Neural progenitor cell (in vitro differentiated cells): ENCODE results near the gene MUC7. TPM values are rescaled to one million over a fixed set of nuclear protein-coding genes. Genes with fewer than 3 reads are reported as not detected.

Experiments
- DNase-seq: peaks from one replicate; pipeline ENCODE4 v3.0.0-alpha.2; 2016; ENCODE audit warnings: low spot score
- H2AFZ ChIP-seq: fragments of 200-600 bp; sonication (generic); replicated peaks from 2 replicates; pipeline ENCODE4 v1.6.1; 2016; ENCODE audit warnings: antibody characterized with exemption
- H3F3A ChIP-seq: fragments of 200-600 bp; sonication (generic); 2 replicates; pipeline ENCODE4 v1.6.1; 2016; ENCODE audit warnings: antibody characterized with exemption, low read depth
- H3K27ac ChIP-seq: fragments of 200-600 bp; sonication (generic); 2 replicates; pipeline ENCODE4 v1.5.1; 2016; ENCODE audit warnings: mild to moderate bottlenecking
- H3K27me3 ChIP-seq: fragments of 200-600 bp; sonication (generic); 2 replicates; pipeline ENCODE4 v1.6.1; 2016; ENCODE audit warnings: mild to moderate bottlenecking, moderate library complexity
- H3K36me3 ChIP-seq: fragments of 200-600 bp; sonication (generic); 2 replicates; pipeline ENCODE4 v1.5.1; 2016
- H3K4me1 ChIP-seq: fragments of 200-600 bp; sonication (generic); 2 replicates; pipeline ENCODE4 v1.6.1; 2016; ENCODE audit warnings: mixed run types
- H3K4me2 ChIP-seq: fragments of 200-600 bp; sonication (generic); 2 replicates; pipeline ENCODE4 v1.6.1; 2016
- H3K4me3 ChIP-seq: fragments of 200-600 bp; sonication (generic); 2 replicates; pipeline ENCODE4 v1.5.1; 2016
- H3K79me2 ChIP-seq: fragments of 200-600 bp; sonication (generic); 2 replicates; pipeline ENCODE4 v1.6.1; 2016; ENCODE audit warnings: low read depth
- H3K9ac ChIP-seq: fragments of 200-600 bp; sonication (generic); 2 replicates; pipeline ENCODE4 v1.6.1; 2016
- H3K9me3 ChIP-seq: fragments of 200-600 bp; sonication (generic); 2 replicates; pipeline ENCODE4 v1.5.1; 2016; ENCODE audit warnings: low read depth
- H4K20me1 ChIP-seq: fragments of 200-600 bp; sonication (generic); 2 replicates; pipeline ENCODE4 v1.6.1; 2016; ENCODE audit warnings: low read depth
- H3K27ac Mint-ChIP-seq: 3 replicates; pipeline ENCODE4 v1.8.0; 2021; ENCODE audit warnings: mixed read lengths
- H3K27me3 Mint-ChIP-seq: 2 replicates; pipeline ENCODE4 v1.8.0; 2022; ENCODE audit warnings: low read depth, mild to moderate bottlenecking, inconsistent platforms, moderate library complexity, mixed read lengths; ENCODE audit not compliant: insufficient read depth
- H3K36me3 Mint-ChIP-seq: 3 replicates; pipeline ENCODE4 v1.8.0; 2021; ENCODE audit warnings: mixed read lengths
- H3K4me1 Mint-ChIP-seq: 3 replicates; pipeline ENCODE4 v1.8.0; 2021; ENCODE audit warnings: mixed read lengths
- H3K4me3 Mint-ChIP-seq: 3 replicates; pipeline ENCODE4 v1.8.0; 2021; ENCODE audit warnings: mild to moderate bottlenecking, moderate library complexity, mixed read lengths
- H3K9me3 Mint-ChIP-seq: 3 replicates; pipeline ENCODE4 v1.8.0; 2020; ENCODE audit warnings: mixed read lengths
- CTCF ChIP-seq: fragments of 200-600 bp; sonication (generic); IDR thresholded peaks from 2 replicates; pipeline ENCODE4 v1.5.1; 2017; ENCODE audit warnings: antibody characterized with exemption, mild to moderate bottlenecking
- EZH2 ChIP-seq: fragments of 200-600 bp; sonication (generic); IDR thresholded peaks from 2 replicates; pipeline ENCODE4 v1.6.1; 2017; ENCODE audit warnings: antibody characterized with exemption, mild to moderate bottlenecking, moderate library complexity
- EZH2phosphoT487 ChIP-seq: fragments of 200-600 bp; sonication (generic); IDR thresholded peaks from 2 replicates; pipeline ENCODE4 v1.6.1; 2017; ENCODE audit warnings: antibody characterized with exemption
- total RNA-seq: library from RNA; depleted of rRNA; stranded (reverse); fragments of >200 nt; gene quantifications from 2 replicates; pipeline ENCODE4 v1.2.3, GENCODE V29; 2015; ENCODE audit warnings: low replicate concordance

Gene MUC7
- total RNA-seq, 1 donor from 2014 or later = not detected

GRCh38 chr4:70437197-70437596, 34.8 kb upstream of the MUC7 start:
- Histone ChIP-seq H3F3A (no peaks in the 10 kb centered on the region), H3K27ac (no peak overlapping the region), H3K9ac (no peak overlapping the region), H3K4me3 (no peak overlapping the region), H3K36me3 (no peaks in the 10 kb centered on the region), H2AFZ (peak overlapping the region; percentile 26), H3K4me1 (peaks cover 14% of the 10 kb centered on the region), H3K79me2 (no peaks in the 10 kb centered on the region), H3K4me2 (no peak overlapping the region), H3K9me3 (no peaks in the 10 kb centered on the region), H4K20me1 (no peaks in the 10 kb centered on the region), H3K27me3 (no peaks in the 10 kb centered on the region)
- Mint-ChIP-seq H3K4me1 (no peaks in the 10 kb centered on the region), H3K27ac (no peak overlapping the region), H3K4me3 (no peak overlapping the region), H3K27me3 (no peaks in the 10 kb centered on the region), H3K36me3 (no peaks in the 10 kb centered on the region), H3K9me3 (no peaks in the 10 kb centered on the region)
- peak; percentile 37 for DNase-seq
- no peak for TF ChIP-seq EZH2
- no peak for TF ChIP-seq EZH2phosphoT487
- TF ChIP-seq CTCF = no peak

- no peak overlapping the region for H3K4me2 ChIP-seq
- no peak for DNase-seq
- Mint-ChIP-seq H3K36me3 (no peaks in the 10 kb centered on the region), H3K27me3 (no peaks in the 10 kb centered on the region), H3K9me3 (no peaks in the 10 kb centered on the region), H3K27ac (no peak overlapping the region), H3K4me3 (no peak overlapping the region), H3K4me1 (no peaks in the 10 kb centered on the region)
- no peak overlapping the region for H3K27ac ChIP-seq
- peaks cover 10% of the 10 kb centered on the region for H3K4me1 ChIP-seq
- peak overlapping the region; percentile 61 for H2AFZ ChIP-seq
- no peak overlapping the region for H3K4me3 ChIP-seq
- no peaks in the 10 kb centered on the region for H3K79me2 ChIP-seq
- no peaks in the 10 kb centered on the region for H3K36me3 ChIP-seq
- TF ChIP-seq EZH2phosphoT487 = no peak
- TF ChIP-seq CTCF = no peak
- TF ChIP-seq EZH2 = no peak
- H3K9me3 ChIP-seq = no peaks in the 10 kb centered on the region
- no peak overlapping the region for H3K9ac ChIP-seq
- H3F3A ChIP-seq = no peaks in the 10 kb centered on the region
- no peaks in the 10 kb centered on the region for H4K20me1 ChIP-seq
- H3K27me3 ChIP-seq = no peaks in the 10 kb centered on the region
Measured at GRCh38 chr4:70442474-70442873, 29.5 kb upstream of the MUC7 start.

- no peak for TF ChIP-seq EZH2
- no peak for TF ChIP-seq EZH2phosphoT487
- TF ChIP-seq CTCF = no peak
- no peaks in the 10 kb centered on the region for H3K36me3 Mint-ChIP-seq
- DNase-seq = no peak
Measured at GRCh38 chr4:70443329-70443728, 28.7 kb upstream of the MUC7 start.

More at GRCh38 chr4:70443329-70443728, 28.7 kb upstream of the MUC7 start:
- Histone ChIP-seq H3K4me3 (no peak overlapping the region), H3K27me3 (no peaks in the 10 kb centered on the region), H3K9ac (no peak overlapping the region), H3K4me2 (no peak overlapping the region), H3K36me3 (no peaks in the 10 kb centered on the region), H3K79me2 (no peaks in the 10 kb centered on the region), H3K9me3 (no peaks in the 10 kb centered on the region), H3K27ac (no peak overlapping the region), H3K4me1 (peaks cover 8% of the 10 kb centered on the region), H2AFZ (peak overlapping the region; percentile 61), H4K20me1 (no peaks in the 10 kb centered on the region), H3F3A (no peaks in the 10 kb centered on the region)
- Mint-ChIP-seq H3K4me3 (no peak overlapping the region), H3K27me3 (no peaks in the 10 kb centered on the region), H3K27ac (no peak overlapping the region), H3K9me3 (no peaks in the 10 kb centered on the region), H3K4me1 (no peaks in the 10 kb centered on the region)
